Suprapubic skin (tissue), 4 donors: ENCODE data around the gene SUPV3L1. TPM values are rescaled to one million over a fixed set of nuclear protein-coding genes. Genes with fewer than 3 reads are reported as not detected.

Source experiments
- DNase-seq, 2 donors: peaks; one replicate each; pipeline ENCODE4 v3.0.0-alpha.2; 2019; ENCODE audit warnings: low spot score in 2 of 2
- H3K27ac ChIP-seq: fragments of 200-600 bp; sonication (generic); one replicate; pipeline ENCODE4 v1.5.1; 2019
- H3K27me3 ChIP-seq: fragments of 200-600 bp; sonication (generic); one replicate; pipeline ENCODE4 v1.5.1; 2019
- H3K36me3 ChIP-seq: fragments of 200-600 bp; sonication (generic); one replicate; pipeline ENCODE4 v1.5.1; 2019
- H3K4me1 ChIP-seq: fragments of 200-600 bp; sonication (generic); one replicate; pipeline ENCODE4 v1.5.1; 2019
- H3K4me3 ChIP-seq: fragments of 200-600 bp; sonication (generic); one replicate; pipeline ENCODE4 v1.5.1; 2019; ENCODE audit warnings: mild to moderate bottlenecking
- H3K9me3 ChIP-seq: fragments of 200-600 bp; sonication (generic); one replicate; pipeline ENCODE4 v1.5.1; 2019
- CTCF ChIP-seq, 2 donors: fragments of 200-600 bp in 1 of 2; fragments of 450-650 bp in 1 of 2; sonication (generic) in 1 of 2; IDR thresholded peaks; one replicate each; pipeline ENCODE4 v1.5.1; 2016 to 2019; ENCODE audit warnings: antibody characterized with exemption in 2 of 2, mild to moderate bottlenecking in 1 of 2, moderate library complexity in 1 of 2
- EP300 ChIP-seq: sonication (generic); formaldehyde crosslinking; IDR thresholded peaks from one replicate; pipeline ENCODE4 v1.6.1; 2017; ENCODE audit warnings: antibody characterized with exemption
- POLR2A ChIP-seq, 2 donors: fragments of 450-650 bp; IDR thresholded peaks; one replicate each; pipeline ENCODE4 v1.6.1; 2017; ENCODE audit warnings: antibody characterized with exemption in 2 of 2, mild to moderate bottlenecking in 2 of 2, moderate library complexity in 2 of 2
- POLR2AphosphoS5 ChIP-seq, 3 donors: sonication (generic); formaldehyde crosslinking; IDR thresholded peaks; one replicate each; pipeline ENCODE4 v1.6.1; 2017; ENCODE audit warnings: antibody characterized with exemption in 3 of 3
- WGBS: methylation state at CpG from one replicate; pipeline ENCODE4 v1.1.5; 2018; 5-methylcytosine and 5-hydroxymethylcytosine counted together
- total RNA-seq, 4 donors: library from RNA; depleted of rRNA; stranded (reverse); fragments of >200 nt; gene quantifications; one replicate each; pipeline ENCODE4 v1.1.0, GENCODE V29; 2016

SUPV3L1 gene
- total RNA-seq, 4 donors from 2014 or later: 27.9 to 53.1 (median 30.5) TPM

GRCh38 chr10:69218831-69219230 lies 38.8 kb downstream of the SUPV3L1 start:
- DNase-seq: no peak
- Histone ChIP-seq H3K27ac (no peak overlapping the region), H3K4me3 (no peak overlapping the region), H3K36me3 (no peaks in the 10 kb centered on the region), H3K4me1 (peaks cover 15% of the 10 kb centered on the region), H3K9me3 (no peaks in the 10 kb centered on the region), H3K27me3 (peaks cover 4% of the 10 kb centered on the region)
- 89% methylated on average over 6 of the region's 6 CpGs for WGBS
- TF ChIP-seq POLR2A (IDR thresholded peaks at IDR 0.05) (no peak), EP300 (no peak), CTCF (IDR thresholded peaks at IDR 0.05) (no peak), POLR2AphosphoS5 (IDR thresholded peaks at IDR 0.05) (no peak)

- Histone ChIP-seq H3K36me3 (no peaks in the 10 kb centered on the region), H3K27ac (no peak within 1 kb of the TSS), H3K4me3 (no peak within 1 kb of the TSS), H3K9me3 (no peaks in the 10 kb centered on the region), H3K4me1 (peaks cover 19% of the 10 kb centered on the region), H3K27me3 (peaks cover 4% of the 10 kb centered on the region)
- TF ChIP-seq POLR2AphosphoS5 (IDR thresholded peaks at IDR 0.05): no peak
- WGBS: 92% methylated on average over 5 of the region's 8 CpGs
- DNase-seq: no peak
Observed at GRCh38 chr10:69220041-69220451, 40.0 kb downstream of the SUPV3L1 start, which contains the start of gene HKDC1. Gene HKDC1, plus strand, starts transcription at chr10:69220332. Its CDS starts 104 bp downstream, at chr10:69220436.

GRCh38 chr10:69220507-69220906 lies 40.5 kb downstream of the SUPV3L1 start:
- peaks cover 24% of the 10 kb centered on the region for H3K4me1 ChIP-seq
- WGBS: 85% methylated on average over 9 of the region's 9 CpGs

GRCh38 chr10:69222157-69223027 lies 42.4 kb downstream of the SUPV3L1 start:
- H3K4me1 ChIP-seq: peaks cover 26% of the 10 kb centered on the region
- no peaks in the 10 kb centered on the region for H3K9me3 ChIP-seq
- 35% methylated on average over 10 of the region's 11 CpGs for WGBS
- DNase-seq: no peak
- no peaks in the 10 kb centered on the region for H3K36me3 ChIP-seq
- peak overlapping the region; percentile 64 for H3K27ac ChIP-seq
- peaks cover 4% of the 10 kb centered on the region for H3K27me3 ChIP-seq
- no peak for TF ChIP-seq POLR2AphosphoS5 (IDR thresholded peaks at IDR 0.05)
- peak; percentile 19 to 69 for TF ChIP-seq CTCF (IDR thresholded peaks at IDR 0.05)
- no peak overlapping the region for H3K4me3 ChIP-seq

More at GRCh38 chr10:69220507-69220906, 40.5 kb downstream of the SUPV3L1 start:
- TF ChIP-seq POLR2AphosphoS5 (IDR thresholded peaks at IDR 0.05): no peak
- TF ChIP-seq POLR2A (IDR thresholded peaks at IDR 0.05): no peak
- TF ChIP-seq CTCF (IDR thresholded peaks at IDR 0.05): no peak
- no peak for TF ChIP-seq EP300
- Histone ChIP-seq H3K27me3 (peaks cover 4% of the 10 kb centered on the region), H3K9me3 (no peaks in the 10 kb centered on the region), H3K27ac (no peak overlapping the region), H3K4me3 (no peak overlapping the region), H3K36me3 (no peaks in the 10 kb centered on the region)
- DNase-seq: no peak

- no peak for DNase-seq
- Histone ChIP-seq H3K36me3 (no peaks in the 10 kb centered on the region), H3K9me3 (no peaks in the 10 kb centered on the region), H3K4me1 (peaks cover 26% of the 10 kb centered on the region), H3K4me3 (no peak overlapping the region), H3K27me3 (peaks cover 4% of the 10 kb centered on the region), H3K27ac (peak overlapping the region; percentile 64)
- TF ChIP-seq EP300 (no peak), POLR2A (IDR thresholded peaks at IDR 0.05) (no peak), POLR2AphosphoS5 (IDR thresholded peaks at IDR 0.05) (no peak), CTCF (IDR thresholded peaks at IDR 0.05) (no peak)
- WGBS: 16% methylated on average over 1 of the region's 1 CpG
Observed at GRCh38 chr10:69223028-69223342, 43.0 kb downstream of the SUPV3L1 start.
